GM15510 (cell line): Measurements from ENCODE around the gene FOLR2.

Source experiments
- POLR2A ChIP-seq: IDR thresholded peaks from 3 replicates; pipeline ENCODE4 v1.6.1; 2011; ENCODE audit warnings: borderline replicate concordance; ENCODE audit not compliant: insufficient read length; ENCODE audit errors: extremely low read depth

The FOLR2 gene

DNA sequence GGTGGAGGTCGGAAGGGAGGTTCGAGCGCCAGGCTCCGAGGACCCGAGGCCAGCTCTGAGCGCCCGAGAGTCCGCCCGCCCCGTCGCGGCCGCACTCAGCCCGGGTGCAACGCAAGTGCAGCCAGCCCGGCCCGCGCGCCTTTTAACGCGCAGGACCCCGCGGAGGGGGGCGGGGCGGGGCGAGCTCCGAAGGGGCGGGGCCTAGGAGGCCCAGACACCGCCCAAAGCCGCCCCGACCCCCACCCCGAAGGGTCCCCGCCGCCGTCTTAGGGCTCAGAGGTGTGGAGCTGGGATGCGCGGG, 27.4 kb downstream of the FOLR2 start, which contains the start of gene PHOX2A:
Gene PHOX2A (minus strand): TSS at position 117 of the 301 bp plus-strand sequence. CDS start 172 bp downstream, outside the sequence.
- no peak for TF ChIP-seq POLR2A

DNA sequence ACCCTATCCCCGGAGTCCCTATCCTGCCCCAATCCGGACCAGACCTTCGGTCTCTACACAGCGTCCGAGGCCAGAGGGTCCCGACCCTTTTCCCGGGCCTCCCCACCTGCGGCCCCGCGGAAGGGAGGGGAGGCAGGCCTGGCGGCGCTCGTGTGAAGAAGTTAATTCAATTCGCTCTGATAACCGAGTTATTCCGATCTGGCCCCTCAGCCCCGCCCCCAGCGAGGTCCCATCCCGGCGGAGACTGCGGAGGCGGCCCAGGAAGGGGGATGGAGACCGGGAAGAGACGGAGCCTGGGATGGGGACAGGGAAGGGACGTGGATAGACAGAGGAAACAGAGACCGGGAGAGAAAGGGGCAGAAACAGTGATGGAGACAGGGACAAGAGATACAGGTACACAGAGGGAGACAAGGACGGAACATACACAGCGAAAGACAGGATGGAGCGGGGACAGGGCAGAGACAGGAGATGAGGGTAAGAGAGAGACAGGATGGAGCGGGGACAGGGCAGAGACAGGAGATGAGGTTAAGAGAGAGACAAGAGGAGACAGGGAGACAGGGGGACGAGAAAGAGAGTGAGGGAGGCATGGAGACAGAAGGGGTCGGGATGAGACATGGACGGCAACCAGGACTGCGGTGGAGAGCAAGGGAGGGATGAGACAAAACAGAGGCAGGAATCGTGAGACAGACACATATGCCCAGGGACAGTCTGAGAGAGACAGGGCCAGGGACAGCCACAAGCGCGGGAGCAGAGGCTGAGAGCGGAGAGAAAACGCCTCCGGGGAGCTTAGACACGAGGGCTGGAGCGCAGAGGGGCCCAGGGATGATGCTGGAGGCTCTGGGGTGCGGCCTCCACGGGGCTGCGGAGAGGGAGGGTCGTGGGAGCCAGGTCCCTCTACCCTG, 28.0 kb downstream of the FOLR2 start:
- no peak for TF ChIP-seq POLR2A

GRCh38 chr11:72245263-72245816, 28.7 kb downstream of the FOLR2 start:
- TF ChIP-seq POLR2A: no peak

DNA sequence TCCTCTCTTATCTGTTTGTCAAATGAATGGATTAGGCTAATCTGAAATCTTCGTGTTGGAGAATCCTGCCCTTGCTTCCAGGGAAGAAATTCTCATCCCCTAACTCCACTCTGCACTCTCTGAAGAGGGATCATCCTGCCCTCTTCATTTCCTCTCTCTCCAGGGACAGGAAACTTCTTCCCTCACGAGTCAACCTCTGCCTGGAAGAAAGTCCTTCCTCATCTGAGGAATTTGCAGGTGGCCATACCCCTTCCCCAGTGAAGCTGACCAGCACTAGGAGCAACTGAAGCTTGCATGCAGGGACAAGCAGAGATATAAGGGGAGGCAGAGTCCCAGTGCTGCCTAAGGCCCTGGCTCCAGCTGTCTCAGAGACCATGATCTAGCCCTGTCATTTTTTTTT, 31.0 kb downstream of the FOLR2 start:
- no peak for TF ChIP-seq POLR2A

DNA sequence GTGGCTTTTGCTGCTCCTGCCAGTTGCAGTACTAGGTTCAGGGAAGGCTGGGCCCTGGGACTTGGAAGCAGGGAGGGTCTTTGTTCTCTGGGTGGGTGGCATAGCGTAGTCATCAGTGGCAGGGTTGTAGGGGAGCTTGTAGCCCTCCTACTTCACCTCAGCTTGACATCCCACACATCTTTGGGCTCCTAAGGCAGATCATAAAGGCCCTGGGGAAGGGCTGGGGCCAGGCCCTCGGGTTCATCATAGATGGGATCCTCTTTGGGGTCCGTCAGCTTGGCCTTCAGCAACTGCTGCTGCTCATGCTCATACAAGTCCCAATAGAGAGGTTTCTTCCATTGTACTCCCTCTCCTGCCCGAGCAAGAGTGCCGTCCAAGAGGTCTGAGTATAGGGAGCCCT, 33.4 kb downstream of the FOLR2 start:
- TF ChIP-seq POLR2A: no peak

DNA sequence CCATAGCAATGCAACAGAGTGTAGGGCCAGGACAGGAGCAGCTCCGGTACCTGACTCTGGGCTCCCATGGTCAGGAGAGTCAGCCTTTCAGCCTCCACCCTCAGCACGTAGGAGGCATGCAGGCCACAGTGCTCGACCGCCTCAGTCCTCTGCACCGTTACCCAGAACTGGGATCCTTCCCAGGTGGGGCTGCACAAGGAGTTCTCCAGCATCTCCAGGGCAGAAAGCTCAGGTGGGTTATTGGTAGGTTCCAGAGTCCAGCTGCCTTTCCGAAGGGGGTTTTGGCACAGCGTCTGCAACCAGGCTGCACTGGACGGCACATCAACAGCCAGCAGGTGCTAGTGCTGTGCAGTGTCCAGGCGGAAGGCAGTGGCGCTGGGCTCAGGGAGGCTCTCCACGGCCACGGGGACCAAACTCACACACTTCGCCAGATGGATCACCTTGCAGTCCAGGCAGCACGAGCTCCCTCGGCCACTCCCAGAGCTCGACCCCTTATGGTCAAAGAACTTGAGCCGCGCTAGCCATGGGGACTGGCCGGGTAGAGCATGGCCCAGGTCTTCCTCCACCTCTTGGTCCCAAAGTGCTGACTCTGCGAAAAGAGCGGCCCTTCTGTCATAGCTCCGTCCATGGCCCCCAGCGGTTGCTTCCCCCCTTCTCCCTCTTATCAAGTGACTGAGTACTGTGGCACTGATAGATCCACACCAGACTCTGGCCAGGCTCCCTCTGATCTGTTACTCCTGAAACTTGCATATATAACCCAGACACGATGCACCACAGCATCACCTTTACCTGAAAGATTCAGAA, 34.3 kb downstream of the FOLR2 start:
- TF ChIP-seq POLR2A: no peak

- TF ChIP-seq POLR2A: no peak
These were observed 35.0 kb downstream of the FOLR2 start for GRCh38 chr11:72251614-72252013.

DNA sequence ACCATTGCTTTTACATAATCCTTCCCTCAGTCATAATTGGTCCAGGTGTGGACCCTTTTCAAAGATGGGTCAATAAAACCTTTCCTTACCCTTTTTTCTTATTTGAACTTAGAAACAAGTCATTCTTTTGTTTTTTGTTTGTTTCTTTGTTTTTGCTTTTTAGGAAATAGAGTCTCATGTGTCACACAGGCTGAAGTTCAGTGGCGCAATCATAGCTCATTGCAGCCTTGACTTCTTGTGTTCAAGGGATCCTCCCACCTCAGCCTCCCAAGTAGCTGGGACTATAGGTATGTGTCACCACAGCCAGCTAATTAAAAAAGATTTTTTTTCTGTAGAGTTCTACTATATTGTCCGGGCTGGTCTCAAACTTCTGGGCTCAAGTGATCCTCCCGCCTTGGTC, 36.8 kb downstream of the FOLR2 start:
- TF ChIP-seq POLR2A: no peak

DNA sequence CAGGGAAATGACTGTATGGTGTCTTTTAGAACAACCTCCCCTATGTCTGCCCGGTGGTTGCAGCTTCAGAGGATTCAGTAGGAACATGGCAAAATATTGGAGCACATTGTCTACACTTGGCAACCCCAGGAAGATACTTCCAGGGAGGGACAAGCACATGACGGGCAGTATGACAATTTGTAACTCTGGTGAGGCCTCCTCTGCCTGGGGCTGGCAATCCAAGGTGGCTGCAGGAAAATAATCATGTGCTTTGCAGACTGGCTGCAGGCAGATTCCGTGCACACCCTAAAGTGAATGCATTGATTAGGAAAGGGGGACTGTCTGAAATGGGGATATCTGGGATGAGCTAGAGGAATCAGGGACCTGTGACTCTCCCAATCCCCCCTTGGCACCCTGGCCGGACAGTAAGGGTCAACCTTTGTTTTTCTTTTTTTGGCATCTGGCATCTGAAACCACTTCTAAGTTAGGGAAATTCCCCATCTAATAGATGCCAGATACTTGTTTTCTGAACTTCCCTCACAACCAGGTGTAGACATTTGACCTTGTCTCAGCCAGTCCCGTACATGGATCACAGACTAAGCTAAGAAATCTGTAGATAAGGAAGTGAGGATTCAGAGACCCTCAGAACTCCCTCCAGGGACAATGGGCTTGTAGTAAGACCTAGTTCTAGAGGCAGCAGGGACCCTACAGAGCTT, 37.9 kb downstream of the FOLR2 start:
- no peak for TF ChIP-seq POLR2A

- no peak for TF ChIP-seq POLR2A
These were observed 41.0 kb downstream of the FOLR2 start for GRCh38 chr11:72257570-72257969.

GRCh38 chr11:72259490-72259889, 42.9 kb downstream of the FOLR2 start:
- no peak for TF ChIP-seq POLR2A

DNA sequence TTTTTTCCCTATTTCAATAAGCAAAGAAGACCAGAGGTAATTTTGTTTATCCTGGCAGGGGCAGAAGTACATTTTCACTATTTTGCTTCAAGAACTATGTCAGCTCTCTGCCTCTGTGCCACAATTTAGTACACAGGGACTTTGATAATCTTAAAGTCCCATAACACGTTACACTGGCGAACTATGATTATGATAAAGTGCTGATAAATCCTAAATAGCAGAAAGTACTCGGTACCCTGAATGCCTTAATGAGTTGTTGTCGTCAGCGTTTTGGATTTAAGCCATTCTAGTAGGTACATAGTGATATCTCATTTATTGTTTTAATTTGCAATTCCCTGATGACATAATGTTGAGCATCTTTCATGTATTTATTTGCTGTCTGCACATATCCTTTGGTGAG, 44.0 kb downstream of the FOLR2 start:
- TF ChIP-seq POLR2A: no peak

DNA sequence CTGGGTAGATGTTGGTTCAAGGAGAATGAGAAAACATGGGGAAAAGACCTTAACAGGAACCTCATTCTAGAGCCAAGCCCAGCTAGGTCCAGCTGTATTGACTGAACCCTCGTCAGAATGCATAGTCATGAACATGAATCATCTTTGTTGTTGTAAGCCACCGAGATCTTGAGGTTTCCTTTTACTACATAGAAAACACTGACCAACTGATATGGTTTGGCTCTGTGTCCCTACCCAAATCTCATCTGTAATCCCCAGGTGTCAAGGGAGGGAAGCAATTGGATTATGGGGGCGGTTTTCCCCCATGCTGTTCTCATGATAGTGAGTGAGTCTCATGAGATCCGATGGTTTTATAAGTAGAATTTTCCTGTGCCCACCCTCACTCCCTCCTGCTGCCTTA, 46.8 kb downstream of the FOLR2 start:
- TF ChIP-seq POLR2A: no peak

DNA sequence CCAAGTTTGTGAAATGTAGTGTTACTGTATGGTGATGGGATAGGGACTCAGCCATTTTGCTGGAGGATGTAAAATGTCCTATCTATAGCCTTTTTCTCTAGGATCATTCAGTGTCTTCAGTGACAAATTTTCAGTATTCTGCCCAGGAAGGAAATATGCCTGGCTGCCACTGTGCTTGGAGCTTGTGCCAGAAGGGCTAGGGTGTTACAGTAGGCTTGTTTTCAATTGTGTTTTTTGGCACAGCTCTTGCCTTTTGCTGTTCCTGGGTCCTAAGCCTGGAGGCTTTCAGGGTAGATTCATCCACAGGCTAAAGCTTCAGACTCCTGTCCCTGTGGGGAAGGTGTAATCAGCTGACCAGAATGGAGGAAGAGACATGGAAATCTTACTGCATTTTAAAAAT, 49.4 kb downstream of the FOLR2 start:
- no peak for TF ChIP-seq POLR2A
